Uterine smooth muscle cell (primary cell): ENCODE data around the gene ALAS1. TPM values are rescaled to one million over a fixed set of nuclear protein-coding genes. Genes with fewer than 3 reads are reported as not detected.

Source experiments
- total RNA-seq: library from RNA; depleted of rRNA; stranded (reverse); fragments of >200 nt; gene quantifications from 2 replicates; pipeline ENCODE4 v1.2.3, GENCODE V29; 2014

The ALAS1 gene
- 40.4 and 45.4 TPM in 2 replicates for total RNA-seq

GRCh38 chr3:52197842-52198625, at the start of gene ALAS1:
ALAS1 (plus strand) TSS chr3:52198160; CDS start chr3:52199242, 1,082 bp downstream.

DNA sequence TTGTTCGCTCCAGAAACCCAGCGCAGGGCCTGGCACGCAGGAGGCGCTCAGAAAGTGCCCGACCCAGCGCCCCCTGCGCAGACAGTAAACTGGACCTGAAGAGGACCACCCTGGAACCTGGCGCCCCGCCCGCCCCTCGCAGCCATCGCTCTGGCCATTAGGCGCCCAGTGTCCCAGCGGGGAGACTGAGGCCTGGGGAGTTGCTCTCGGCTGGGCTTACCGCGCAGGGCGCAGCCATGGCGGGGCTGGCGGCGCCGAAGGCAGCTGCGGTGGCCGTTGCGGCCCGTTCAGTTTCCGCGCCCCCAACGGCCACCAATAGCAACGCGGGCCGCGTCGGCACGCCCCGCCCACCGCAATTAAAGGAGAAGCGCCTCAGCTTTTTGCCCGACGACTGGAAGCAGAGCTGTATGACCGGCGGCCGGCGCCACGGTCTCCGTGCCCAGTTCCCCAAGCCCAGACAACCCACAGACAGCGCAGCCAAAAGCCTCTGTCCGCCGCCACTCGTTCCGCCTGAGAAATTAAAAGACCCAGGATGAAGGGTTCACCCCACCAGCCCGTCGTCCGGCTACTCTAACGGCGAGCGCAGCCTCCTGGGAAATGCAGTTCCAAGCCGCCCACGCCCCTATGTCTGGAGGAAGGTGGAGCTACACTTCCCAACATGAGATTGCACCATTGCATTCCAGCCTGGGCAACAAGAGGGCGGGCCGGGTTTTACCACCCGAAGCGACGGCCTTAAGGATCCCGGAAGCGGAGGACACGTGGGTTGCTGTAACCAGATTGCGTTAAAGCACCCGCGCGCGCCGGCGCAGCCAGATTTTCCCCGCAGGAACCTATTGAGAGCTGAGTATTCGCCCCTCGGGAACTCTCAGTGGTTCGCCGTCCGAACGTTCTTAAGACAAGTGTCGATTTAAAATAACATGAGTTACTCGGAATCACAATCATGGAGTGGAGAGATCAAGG, 43.5 kb upstream of the ALAS1 start, which contains the start of gene POC1A:
TSS of gene POC1A (minus strand) at position 289 of the 960 bp plus-strand sequence. CDS start at position 238, 51 bp downstream.

GRCh38 chr3:52225452-52226228, 27.7 kb downstream of the ALAS1 start, which contains the start of gene TLR9:
TLR9 (minus strand) TSS chr3:52225645; CDS start chr3:52225529, 116 bp downstream.

DNA sequence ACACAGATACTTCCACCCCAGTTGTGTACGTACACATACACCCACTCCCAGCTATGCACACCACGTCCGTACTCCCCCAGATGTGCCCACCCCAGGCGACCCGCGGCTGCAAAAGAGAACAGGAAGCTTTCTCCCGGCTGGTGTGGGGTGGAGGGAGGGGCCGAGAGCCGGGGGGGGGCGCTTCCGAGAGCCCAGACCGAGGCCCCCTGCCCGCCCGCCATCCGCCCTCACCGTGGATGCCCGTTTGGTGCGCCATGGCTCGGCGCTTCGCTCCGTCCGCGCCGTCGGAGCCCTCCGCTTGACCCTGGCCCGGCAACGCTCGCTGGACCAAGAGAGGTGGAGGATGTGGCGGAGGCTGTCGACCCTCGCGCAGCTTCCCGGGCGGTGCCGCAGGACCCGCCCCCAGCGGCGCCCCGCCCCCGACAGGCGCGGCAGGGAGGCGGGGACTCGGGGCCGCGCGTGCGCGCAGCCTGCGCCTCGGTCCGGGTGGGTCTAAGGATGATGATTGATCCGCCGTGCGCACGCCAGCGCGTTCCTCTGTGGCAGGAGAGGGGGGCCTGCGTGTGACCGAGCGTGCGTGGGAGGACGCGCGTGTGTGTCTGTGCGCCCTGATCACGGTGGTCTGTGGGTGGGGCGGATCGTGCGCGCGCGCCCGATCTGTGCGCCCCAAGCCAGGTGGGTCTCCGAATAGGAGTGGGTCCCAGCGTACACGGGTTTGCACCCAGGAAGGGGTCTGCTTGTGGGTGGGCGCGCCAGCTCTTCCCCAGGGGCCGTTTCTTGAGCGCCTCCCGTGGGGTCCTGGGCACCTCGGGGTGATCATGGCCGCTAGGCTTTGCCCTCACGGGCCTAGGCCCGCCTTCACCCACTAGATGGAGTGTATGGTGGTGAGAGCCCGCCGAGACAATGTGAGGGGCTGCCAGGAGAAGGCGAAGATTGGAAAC, 41.1 kb downstream of the ALAS1 start, which contains the start of gene TWF2:
TSS of gene TWF2 (minus strand) at position 398 of the 941 bp plus-strand sequence. CDS start at position 256, 142 bp downstream.

DNA sequence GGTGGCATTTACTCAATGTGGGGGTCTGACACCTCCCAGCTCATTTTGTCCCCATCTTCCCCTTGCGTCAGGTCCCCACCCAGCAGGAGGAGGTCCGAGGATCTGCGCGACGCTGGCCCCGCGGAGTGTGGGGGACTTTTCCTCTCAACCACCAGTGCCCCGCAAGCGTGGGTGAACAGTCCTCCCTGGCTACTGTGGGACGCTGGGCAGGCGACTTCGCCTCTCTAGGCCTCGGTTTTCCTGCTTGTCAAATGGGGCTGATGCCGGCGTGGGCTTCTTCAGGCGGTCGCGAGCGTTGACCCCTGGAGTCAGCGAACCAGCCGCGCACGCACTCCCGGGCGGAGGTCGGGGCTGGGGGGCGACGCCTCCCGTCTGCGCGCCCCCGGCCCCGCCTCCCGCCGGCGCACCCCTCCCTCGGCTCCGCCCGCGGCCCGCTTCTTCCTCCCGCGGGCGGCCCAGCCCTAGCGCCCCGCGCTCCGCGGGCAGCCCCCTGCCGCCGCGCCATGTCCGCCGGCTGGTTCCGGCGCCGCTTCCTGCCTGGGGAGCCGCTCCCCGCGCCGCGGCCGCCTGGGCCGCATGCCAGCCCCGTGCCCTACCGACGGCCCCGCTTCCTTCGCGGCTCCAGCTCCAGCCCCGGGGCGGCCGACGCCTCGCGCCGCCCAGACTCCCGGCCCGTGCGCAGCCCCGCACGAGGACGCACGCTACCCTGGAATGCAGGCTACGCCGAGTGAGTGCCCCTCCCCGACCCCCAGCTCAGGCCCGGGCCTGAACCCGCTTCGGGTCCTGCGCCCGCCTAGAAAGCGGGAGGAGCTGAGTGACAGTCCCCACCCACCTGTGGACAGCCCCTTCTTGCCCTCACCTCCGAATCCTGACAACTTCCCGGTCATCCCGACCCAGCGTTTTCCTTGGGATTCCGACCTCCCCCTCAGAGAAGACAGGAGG, 47.6 kb downstream of the ALAS1 start, which contains the start of gene PPM1M:
TSS of gene PPM1M (plus strand) at position 438 of the 942 bp plus-strand sequence. CDS start at position 504, 66 bp downstream.

Other genes with a start within 250 kb of the ALAS1 start
- gene GPR62, start 242.8 kb upstream of the ALAS1 start, total RNA-seq: 0.12 TPM in 1 of 2 replicates, not detected in the other
- gene PCBP4, start 230.7 kb upstream of the ALAS1 start, total RNA-seq: 38.6 and 40.1 TPM in 2 replicates
- 11.2 and 18.5 TPM in 2 replicates for gene ABHD14B, start 224.1 kb upstream of the ALAS1 start, total RNA-seq
- 3.0 and 10.7 TPM in 2 replicates for gene ABHD14A, start 223.1 kb upstream of the ALAS1 start, total RNA-seq
- 39.7 and 46.6 TPM in 2 replicates for gene ACY1, start 214.6 kb upstream of the ALAS1 start, total RNA-seq
- 767 and 1,154 TPM in 2 replicates for gene RPL29, start 202.3 kb upstream of the ALAS1 start, total RNA-seq
- 7.9 and 8.6 TPM in 2 replicates for gene DUSP7, start 141.6 kb upstream of the ALAS1 start, total RNA-seq
- 9.4 and 24.8 TPM in 2 replicates for gene POC1A, start 43.7 kb upstream of the ALAS1 start, total RNA-seq
- under 0.01 TPM in 1 of 2 replicates, not detected in the other for gene TLR9, start 27.5 kb downstream of the ALAS1 start, total RNA-seq
- 129 and 153 TPM in 2 replicates for gene TWF2, start 41.0 kb downstream of the ALAS1 start, total RNA-seq
- gene PPM1M, start 47.6 kb downstream of the ALAS1 start, total RNA-seq: 16.6 and 33.1 TPM in 2 replicates
- gene WDR82, start 80.5 kb downstream of the ALAS1 start, total RNA-seq: 70.7 and 81.5 TPM in 2 replicates
- gene GLYCTK, start 89.7 kb downstream of the ALAS1 start, total RNA-seq: 9.5 and 19.8 TPM in 2 replicates
- gene DNAH1, start 118.2 kb downstream of the ALAS1 start, total RNA-seq: 2.1 and 4.1 TPM in 2 replicates
- 49.4 and 56.6 TPM in 2 replicates for gene BAP1, start 211.8 kb downstream of the ALAS1 start, total RNA-seq
- 2.7 and 5.8 TPM in 2 replicates for gene PHF7, start 212.5 kb downstream of the ALAS1 start, total RNA-seq
- under 0.01 TPM in 2 replicates for gene SEMA3G, start 246.9 kb downstream of the ALAS1 start, total RNA-seq